ENCODE data around the gene DPP6.

DNA sequence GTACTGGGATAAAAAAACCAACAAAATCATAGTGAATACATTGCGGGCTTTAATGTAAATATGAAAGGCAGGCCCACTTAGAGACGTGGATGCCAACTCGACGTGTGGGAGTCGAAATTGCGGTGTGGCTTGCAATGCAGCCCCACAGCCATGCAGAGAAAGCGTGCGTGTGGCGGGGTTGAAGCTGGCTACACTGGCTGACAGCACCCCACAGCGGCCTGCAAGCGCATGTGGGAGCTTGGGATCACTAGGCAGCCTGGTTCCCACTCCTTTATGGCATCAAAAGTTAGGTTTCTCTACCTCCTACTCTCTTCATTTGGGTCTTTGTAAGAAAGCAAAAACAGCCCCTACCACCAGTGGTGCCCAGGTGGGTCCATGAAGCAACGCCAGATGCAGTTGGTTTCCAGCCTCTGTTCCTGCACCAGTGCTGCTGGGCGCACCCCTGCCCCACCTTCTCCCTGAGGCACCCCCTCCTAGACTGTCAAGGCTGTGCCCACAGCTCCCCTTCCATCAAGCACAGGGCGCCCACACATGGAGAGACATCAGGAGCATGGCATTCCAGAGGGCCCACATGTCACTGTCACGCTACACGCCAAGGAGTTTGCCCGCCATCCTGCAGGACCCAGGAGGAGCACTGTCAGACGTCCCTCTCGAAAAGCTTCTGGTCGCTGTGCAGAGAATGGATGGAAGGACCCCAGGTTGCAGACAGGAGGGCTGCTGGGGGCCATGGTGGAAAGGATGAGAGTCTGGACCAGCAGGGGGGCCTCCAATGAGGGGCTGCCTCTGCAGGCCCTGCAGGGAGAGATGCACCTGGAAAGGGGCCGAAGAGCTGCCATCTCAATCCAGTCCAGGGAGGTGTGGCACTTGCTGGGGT, 807.8 kb downstream of the DPP6 start:
- no peak for TF ChIP-seq CTCF (IDR thresholded peaks at IDR 0.05)
- no peak for TF ChIP-seq POLR2A (IDR thresholded peaks at IDR 0.05)
- TF ChIP-seq POLR2AphosphoS5 (IDR thresholded peaks at IDR 0.05): no peak
